ENCODE data around the gene TAGLN3.

DNA sequence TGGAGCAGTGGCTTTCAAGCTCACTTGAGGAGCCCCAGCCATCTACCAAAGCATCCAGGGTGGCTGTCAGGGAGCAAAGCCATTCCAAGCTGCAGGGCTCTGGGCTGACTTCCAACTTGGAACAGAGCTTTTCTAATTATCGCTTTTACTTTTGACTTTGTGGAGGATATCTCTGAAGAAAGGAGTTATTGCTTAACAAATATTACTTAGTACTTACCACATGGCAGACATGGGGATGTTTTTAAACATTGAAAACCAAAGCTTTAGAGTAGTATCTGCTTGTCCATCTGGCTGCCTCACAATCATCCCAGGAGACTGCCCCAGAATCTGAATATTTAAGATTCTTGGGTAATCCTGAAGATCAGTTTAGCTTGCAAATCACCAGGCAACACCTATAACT is 8.9 kb downstream of the TAGLN3 start:
- TF ChIP-seq POLR2A (IDR thresholded peaks at IDR 0.05): no peak
- TF ChIP-seq, protein P1, sequence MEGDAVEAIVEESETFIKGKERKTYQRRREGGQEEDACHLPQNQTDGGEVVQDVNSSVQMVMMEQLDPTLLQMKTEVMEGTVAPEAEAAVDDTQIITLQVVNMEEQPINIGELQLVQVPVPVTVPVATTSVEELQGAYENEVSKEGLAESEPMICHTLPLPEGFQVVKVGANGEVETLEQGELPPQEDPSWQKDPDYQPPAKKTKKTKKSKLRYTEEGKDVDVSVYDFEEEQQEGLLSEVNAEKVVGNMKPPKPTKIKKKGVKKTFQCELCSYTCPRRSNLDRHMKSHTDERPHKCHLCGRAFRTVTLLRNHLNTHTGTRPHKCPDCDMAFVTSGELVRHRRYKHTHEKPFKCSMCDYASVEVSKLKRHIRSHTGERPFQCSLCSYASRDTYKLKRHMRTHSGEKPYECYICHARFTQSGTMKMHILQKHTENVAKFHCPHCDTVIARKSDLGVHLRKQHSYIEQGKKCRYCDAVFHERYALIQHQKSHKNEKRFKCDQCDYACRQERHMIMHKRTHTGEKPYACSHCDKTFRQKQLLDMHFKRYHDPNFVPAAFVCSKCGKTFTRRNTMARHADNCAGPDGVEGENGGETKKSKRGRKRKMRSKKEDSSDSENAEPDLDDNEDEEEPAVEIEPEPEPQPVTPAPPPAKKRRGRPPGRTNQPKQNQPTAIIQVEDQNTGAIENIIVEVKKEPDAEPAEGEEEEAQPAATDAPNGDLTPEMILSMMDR (IDR thresholded peaks at IDR 0.05): no peak

Data from body of pancreas (tissue), 4 donors.